A673 (cell line): Measurements from ENCODE around the gene TMCC1.
"Not testable (repeated sequence)": the region's sequence is repeated elsewhere in the genome, so short reads cannot be mapped to it uniquely, and the experiment has no call there.

ENCODE experiments used
- CTCF ChIP-seq: fragments of 300-800, 200-600 bp; sonication (generic); conservative IDR thresholded peaks from 2 replicates; pipeline ENCODE4 v1.5.1; 2017; ENCODE audit warnings: low read depth, mild to moderate bottlenecking, antibody characterized with exemption, low read length, moderate library complexity, mixed read lengths
- EZH2 ChIP-seq: fragments of 200-600 bp; sonication (generic); IDR thresholded peaks from 2 replicates; pipeline ENCODE4 v1.6.1; 2017; ENCODE audit warnings: borderline replicate concordance, low read depth, mild to moderate bottlenecking, mixed read lengths, antibody characterized with exemption, low read length; ENCODE audit not compliant: poor library complexity, severe bottlenecking

GRCh38 chr3:129751105-129751504 is 142.4 kb downstream of the TMCC1 start:
- not testable (repeated sequence) for TF ChIP-seq CTCF, EZH2
